ENCODE results near the gene TTC21A.
A peak's percentile ranks its signal among the peaks of the same experiment; 100 is the strongest.

TTC21A gene

DNA sequence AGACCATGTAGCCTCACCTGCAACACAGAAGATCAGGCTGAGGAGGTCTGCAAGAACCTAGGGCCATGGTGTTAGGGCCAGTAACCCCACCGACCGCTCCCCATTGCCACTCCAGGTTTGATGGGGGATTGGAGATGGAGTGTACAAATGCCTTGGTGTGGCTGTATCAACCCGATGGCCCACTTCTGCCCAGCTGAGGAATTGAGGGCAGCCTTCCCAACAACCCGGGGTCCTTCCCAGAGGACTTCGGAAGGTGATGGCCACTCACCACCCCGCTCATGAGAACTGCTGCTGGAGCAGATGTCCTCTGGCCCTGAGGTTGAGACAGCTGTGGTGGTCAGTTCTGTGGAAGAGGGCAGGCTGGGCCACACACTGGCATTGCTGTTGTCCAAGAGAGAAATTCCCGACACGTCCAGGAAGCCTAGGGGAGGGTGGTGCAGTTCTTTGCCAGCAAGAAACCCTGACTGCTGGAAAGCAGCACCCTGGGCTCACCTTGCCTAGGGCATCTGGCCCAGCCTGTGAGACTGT lies 8.9 kb upstream of the TTC21A start:
- DNase-seq = no peak

DNA sequence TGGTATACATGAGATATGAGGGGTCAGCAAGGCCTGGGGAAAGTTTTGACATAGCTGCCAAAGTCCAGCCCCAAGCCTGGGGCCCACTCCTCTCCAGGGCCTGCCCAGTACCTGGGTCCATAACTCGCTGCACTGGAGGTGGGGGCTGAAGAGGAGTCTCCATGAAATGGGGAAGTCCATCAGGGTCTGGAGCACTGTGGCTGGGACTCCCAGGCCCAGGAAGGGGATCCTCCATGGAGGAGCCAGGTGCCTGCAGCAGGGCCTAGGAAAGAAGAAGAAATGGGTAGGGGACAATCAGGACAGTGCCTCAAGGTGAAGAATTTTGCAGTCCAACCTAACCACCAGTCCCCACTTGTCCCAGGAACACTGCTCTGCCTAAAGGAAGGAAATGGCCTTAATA lies 8.2 kb upstream of the TTC21A start:
- DNase-seq = no peak

DNA sequence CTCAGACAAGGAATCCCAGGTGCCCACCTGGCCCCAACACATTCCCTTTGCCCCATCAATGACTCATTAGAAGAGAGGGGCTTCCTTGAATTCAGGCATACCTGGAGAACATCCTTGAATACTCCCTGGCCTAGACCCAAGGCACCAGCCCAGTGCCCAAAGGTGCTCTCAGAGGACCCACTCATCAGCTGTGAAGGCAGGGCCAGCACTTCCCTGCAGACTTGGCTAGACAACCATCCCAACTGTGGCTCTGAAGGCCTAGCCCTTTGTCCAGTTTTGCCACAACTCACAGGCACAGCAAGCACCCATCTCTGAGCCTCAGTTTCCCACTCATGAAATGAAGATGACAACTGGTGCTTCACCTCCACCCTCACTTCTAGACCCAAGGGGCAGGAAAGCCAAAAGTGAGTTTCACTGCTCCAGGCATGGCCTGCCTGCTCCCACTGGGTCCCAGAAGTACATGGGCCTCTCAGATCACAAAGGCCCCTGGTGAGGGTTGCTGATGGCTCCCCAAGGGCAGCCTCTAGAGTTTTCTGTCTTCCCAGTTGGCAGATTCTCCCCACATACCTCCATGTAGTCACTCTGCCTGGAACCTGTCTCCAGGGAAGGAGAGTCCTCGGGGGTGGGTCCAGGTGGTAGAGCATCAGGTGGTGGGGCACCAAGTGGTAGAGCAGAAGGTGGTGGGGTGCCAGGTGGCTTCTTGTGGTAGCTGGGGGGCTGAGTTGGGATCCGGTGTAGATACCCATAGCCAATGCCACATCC lies 7.6 kb upstream of the TTC21A start:
- no peak for DNase-seq

DNA sequence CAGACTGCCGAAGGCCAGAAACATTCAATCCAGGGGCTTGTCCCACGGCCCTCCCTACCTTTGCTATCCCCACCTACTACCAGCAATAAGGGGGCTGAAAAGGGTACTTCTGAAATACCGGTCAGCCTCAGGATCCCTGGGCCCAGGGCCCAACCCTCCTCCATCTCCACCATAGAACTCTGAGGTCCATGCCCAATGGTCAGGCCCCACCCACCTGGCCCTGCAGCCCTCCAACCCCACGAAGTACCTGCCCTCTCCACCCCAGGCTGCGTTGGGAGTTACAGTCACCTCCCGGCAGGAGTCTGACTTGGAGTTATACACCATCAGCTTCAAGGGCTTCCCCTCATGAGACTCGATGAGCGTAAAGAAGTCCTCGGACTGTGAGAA lies 7.0 kb upstream of the TTC21A start:
- no peak for DNase-seq

DNA sequence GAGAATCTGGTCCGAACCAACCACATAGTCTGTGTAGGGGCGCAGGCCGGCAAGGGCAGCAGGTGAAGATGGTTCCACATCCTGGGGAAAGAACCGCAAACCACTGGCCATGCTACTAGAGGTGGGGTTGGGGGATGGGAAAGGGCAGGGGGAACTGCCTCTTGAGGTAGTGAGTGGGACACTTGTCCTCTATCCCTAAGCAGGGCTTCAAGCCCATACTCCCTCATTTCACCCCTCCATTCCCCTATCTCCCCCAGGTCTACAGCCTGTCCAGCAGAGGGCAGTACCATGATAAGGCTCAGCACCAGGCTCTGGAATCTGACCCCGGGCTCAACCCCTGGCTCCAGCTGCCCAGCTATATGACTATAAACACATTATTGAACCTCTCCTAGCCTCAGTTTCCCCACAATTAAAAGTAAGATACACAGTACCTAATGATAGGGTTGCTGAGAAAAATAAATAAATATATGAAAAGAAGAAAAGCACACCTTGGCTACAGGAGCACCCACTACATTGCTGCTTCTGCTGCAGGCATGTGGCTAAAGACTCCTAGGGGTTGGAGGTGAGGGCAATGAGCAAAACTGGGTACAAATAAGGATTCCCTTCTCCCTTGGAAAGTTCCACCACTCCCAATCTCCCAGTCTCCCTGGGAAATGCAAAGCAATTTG lies 6.3 kb upstream of the TTC21A start:
- peak; percentile 34 for DNase-seq

DNA sequence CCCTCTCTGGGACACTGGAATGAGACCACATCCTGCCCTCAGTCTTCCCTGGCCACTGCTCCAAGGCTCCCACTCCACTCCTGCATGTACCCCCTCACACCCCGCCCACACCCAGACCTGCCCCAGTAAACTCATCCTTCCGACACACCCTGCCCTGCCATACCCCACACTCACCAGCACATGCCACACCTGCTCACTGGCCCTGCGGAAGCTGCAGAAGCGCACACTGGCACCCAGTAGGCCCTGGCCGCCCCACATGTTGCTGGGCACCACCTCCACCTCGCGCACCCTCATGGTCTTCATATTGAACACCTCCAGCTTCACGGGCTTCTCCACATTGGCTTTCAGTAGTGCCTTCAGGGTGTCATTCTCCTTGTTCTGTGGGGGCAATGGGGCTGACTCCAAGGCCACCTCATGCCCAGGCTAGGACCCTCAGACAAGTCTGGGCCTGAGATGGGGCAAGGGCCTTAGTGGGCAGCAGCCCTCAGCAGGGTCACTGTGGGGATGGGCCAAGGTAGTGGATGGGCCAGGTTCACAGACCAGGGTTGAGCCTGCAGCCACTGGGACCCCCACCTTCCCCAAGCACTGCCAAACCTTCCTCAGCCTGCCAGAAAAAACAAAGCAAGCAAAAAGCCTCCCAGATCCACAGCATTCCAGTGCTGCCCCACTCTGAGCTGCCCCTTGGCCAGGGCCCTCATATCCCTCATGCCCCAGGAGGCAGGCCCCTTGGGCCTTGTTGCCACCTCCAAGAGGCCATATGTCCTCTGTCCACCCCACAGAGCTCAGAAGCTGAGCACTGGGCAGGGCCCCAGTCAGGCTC lies 4.8 kb upstream of the TTC21A start:
- DNase-seq = no peak

DNA sequence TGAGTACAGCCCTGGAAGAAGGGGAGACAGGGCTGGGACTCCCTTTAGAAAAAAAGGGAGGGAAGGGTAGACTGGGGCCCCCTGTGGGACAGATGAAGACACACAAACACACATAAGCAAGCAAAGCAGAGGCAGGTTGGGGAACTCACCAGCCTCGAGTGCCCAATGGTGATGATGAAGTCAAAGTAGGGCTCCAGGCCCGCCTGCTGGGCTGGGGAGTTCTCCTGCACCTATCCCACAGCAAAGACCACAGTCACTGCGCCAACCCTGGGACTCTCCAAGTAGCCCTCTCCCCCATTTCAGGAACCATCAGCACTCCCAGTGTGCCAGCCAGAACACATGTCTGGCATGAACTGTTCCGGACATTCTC lies 4.2 kb upstream of the TTC21A start:
- no peak for DNase-seq

DNA sequence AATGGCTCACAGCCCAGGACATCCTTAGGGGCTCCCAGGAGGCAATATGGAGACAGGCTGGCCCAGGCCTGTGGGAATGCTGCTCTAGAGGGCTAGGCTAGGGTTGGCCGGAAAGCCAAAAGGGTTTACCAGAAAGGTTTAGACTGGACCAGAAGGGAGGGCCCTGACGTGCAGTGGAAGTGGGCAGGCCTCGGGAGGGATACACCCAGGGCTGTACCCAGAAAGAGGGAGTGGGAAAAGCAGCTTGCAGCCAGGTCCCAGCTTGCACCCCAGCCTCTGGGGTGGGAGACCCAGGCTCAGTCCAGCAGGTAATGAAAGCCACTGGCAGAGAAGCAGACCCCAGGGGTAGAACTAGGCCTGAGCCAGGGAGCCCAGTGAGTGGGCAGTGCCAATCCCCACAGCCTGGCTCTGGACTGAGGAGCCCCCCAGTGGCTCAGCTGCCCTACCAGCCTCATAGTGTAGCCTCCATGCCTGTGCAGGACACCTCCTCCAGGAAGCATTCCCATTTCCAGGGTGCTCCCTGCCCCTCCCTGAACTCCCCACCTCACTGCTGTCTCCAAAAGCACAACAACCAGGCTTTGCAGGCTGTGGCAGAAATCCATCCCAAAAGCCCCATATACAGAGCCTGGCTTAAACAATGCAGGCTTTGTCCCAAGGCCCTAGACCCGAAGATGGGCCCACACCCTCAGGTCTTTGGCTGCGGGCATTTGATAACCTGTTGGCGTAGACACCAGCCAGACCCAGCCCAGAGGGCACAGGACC lies 3.5 kb upstream of the TTC21A start:
- DNase-seq = no peak

DNA sequence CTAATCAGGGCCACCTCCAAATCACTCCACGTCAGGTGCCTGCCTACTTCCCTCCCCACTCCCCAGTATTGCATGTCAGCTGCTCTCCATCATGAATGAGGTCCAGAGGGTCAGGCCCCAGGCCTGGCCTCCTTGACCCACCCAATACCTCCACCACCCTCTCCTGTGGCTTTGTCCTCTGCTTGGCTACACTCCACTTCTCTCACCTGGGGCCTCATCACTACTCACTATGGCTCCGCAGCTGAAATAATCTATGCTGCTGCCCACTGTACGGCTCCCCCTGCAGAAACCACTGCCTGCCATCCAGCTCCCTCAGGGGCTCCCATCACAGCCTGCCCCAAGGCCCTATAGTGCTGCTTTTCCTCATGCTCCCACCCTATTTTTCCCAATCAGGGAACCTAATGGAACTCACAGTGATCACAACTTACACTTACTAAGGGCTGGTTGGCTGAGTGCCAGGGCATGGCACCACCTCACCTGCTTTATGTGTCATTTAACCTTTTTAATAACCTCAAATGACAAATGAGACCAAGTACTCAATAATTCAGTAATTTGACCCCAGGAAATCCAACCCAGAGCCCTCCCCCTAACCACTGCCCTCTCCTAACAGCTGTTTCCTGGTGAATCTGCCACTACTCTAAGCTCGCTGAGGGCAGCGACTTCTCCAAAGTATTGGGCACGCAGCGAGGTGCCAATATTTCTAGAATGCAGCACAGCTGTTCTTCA lies 2.4 kb upstream of the TTC21A start:
- no peak for DNase-seq

DNA sequence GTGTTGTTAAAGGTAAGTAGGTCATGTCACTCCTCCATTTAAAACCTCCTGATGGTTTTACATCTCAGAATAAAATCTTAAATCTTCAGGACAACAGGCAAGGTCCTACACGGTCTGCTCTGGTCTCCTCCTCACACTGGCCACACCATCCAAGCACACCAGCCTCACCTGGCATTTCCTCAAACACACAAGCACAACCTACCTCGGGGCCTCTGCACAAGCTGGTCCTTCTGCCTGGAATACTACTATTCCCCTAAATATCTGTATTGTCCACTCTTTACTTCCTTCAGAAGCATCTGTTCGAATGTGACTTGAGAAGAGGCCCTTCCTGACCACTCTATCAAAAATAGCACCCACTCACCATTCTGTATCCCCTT lies 1.8 kb upstream of the TTC21A start:
- no peak for DNase-seq

DNA sequence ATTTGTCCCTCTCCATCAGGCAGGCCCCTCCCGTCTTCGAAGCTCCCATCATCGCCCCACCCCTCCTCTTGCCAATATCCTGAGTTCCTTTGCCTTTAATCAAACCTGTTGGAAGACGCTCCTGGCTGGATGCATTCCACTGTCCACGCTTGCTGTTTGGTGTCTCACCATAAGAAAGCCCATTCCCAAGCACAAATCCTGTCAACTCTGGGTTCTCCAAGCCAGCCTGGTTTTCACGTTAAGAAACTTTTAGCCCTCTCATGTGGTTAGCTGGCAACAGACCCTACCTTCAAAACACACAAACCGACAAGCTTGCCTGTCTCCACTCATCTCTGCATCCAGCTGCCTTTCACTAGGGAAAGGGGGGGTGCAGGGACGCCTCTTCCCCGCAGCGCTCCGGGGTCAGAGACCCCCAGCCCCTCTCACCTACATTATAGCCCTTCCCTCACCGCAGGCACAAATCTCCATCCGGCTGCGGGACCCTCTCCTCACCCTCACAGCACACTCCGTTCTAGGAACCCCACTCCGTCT lies 1.1 kb upstream of the TTC21A start:
- DNase-seq = no peak

DNA sequence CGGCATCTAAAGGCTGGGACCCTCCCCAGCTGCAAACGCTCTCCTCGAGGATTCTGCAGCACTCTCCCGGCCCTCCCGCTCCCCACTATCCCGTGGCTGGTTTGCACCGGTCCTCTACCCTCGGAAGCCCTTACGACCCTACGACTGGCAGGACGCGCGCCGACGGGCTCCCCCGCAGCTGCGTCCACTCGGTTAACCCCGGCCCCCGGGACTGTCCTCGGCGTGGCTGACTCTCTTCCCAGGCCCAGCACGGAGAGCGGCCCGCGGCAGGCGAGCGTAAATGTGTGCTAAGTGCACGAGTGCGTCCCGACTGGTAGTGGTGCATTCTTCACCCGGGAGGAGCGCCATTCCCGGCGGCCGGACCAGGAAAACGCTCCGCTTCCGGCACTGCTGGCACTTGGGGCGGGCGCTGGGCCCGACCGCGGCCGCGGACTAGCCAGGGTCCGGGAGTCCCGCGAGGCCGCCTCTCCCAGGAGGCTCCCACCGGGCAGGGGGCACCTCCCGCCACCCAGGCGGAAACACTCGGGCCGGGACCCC lies 561 bp upstream of the TTC21A start:
- DNase-seq = no peak

DNA sequence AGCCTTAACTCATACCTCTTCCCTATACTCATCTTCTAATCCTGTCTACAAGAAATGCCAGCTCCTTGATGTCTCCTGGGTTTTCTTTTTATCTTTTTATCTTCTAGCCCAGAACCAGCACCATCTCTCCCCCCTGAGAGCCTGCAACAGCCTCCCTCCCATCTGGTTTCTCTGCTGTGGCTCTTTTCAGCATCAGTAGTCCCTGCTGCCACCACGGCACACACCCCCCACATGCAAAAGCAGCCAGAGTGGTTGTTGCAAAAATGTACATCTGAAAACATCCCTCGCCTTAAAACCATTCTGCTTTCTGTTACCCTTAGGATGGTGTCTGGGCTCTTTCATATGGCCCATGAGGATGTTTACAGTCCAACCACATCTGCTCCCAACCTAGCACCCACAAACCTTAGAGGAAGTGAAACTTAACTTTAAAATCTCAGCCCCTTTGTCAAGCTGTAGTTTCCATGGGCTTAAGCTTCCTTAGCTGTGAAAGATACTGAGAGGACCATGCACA lies 775 bp downstream of the TTC21A start:
- DNase-seq = no peak

DNA sequence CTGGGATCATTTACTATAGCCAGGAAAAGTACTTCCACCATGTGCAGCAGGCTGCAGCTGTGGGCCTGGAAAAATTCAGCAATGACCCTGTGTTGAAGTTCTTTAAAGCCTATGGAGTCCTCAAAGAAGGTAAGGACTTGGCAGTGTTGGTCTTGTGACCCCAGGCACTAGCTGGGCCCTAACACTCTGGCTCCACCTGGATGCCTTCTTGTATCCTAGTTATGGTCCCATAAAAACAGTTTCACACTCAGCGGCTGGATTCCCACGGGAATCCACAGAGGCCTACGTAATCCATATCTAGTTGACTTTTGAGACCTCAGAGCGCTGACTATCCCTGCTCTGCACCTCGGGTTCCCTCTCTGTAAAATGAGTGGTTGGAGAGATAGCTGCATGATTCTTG lies 1.6 kb downstream of the TTC21A start:
- no peak for DNase-seq

DNA sequence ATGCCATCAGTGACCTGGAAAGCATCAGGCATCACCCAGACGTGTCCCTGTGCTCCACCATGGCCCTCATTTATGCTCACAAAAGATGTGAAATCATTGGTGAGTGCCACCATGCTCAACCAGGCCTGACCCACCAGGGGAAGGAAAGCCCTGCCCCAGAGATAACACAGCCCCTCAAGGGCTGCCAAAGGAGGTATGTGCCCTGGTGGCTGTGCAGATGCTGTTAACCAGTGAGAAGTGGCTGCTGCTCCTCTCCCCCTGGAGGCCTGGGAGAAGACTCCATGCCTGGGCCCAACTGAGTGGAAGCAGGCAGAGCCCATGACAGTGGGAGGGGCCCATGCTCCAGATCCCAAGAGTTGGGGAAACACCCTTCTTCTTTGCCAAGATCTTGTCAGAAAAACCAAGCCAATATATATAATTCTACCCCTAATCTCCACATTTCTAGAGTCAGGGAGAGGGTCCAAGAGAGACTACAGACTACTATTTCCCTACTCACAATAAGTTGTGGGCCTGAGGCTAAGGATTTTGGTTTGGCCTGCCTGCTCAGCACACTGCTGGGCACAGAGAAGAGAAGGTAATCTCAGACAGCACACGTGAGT lies 2.7 kb downstream of the TTC21A start:
- no peak for DNase-seq

DNA sequence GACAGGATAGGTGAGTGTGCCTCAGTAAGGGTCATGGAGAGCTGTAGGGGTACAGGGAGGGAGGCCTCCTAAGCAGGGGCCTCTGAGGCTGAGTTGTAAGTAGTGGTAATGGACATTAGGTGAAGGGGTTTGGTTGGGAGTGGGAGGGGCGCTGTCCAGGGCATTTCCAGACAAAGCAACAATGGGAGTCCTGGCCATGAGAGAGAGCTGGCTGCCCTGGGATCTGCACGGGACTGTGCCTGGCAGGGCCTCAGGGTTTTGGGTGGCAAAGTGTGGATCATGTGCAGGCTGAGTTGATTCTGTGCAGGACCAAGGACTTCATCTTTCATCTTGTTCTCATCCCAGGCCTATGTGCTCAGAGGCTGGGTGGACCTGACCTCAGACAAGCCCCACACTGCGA lies 4.6 kb downstream of the TTC21A start:
- no peak for DNase-seq

DNA sequence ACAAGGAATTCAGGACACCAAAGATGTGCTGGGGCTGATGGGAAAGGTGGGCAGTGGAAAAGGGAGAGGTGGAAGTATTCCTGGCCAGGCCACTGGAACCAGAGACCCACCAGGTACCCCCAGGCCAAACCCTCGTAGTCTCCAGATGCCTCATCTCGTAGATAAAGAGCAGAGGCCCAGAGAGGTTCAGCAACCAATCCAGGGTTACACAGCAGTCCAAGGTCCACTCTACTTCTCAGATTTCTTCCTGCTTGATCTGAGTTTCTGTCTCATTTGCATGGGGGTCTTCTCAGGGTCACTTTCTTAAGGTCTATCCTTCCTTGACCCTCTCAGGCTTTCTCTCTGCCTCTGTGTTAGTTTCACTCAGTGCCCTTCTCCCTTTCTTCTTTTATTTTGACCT lies 5.1 kb downstream of the TTC21A start:
- DNase-seq = no peak

DNA sequence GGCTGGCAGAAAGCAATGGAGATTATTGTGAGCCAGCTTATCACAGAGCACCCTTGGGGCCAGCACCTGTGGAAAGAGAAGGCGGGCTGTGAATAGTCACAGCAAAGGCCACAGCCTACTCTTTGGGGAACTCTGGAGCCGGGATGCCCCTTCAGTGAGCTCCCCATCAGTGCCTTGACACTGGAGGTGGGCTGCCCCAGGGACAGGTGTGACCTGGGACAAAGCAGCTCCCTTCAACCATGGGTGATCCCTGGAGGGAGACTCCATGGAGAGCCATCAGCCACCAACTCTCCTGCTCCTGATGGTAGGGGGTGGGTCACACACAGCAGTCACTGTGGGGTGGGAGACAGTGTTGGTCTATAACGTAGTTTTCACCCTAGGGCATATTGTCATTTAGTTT lies 5.8 kb downstream of the TTC21A start:
- no peak for DNase-seq

DNA sequence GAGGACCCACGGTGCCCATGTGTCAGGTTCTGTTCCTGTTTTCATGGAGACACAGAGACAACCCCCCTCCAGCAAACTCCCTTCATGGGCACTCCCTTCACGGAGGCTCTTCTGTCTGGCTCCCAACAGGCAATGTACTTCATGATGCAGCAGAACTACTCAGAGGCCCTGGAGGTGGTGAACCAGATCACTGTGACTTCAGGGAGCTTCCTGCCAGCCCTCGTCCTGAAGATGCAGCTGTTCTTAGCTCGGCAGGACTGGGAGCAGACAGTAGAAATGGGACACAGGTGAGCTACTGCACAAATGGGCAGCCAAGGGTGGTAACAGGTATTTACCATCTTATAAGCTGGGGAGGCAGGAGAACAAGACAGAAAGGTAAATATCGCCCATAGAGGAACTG lies 7.0 kb downstream of the TTC21A start:
- no peak for DNase-seq

DNA sequence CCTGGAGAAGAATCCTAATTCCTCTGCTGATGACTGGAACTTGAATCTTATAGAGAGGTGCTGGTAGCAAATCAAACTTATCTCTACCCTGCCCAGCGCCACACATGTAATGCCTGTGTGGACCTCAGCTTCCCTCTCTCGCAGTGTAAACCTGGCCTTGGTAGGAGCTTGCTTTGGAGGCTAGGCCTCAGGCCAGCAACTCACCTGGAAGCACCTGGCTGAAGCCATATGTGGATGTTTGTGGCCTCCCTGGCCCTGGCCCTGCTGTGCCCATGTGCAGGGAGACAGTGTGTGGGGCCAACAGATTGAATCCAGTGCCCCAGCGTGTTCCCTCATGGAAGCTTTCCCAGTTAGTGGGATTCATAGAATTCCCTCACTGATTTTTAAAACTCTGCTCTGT lies 8.4 kb downstream of the TTC21A start:
- no peak for DNase-seq

DNA sequence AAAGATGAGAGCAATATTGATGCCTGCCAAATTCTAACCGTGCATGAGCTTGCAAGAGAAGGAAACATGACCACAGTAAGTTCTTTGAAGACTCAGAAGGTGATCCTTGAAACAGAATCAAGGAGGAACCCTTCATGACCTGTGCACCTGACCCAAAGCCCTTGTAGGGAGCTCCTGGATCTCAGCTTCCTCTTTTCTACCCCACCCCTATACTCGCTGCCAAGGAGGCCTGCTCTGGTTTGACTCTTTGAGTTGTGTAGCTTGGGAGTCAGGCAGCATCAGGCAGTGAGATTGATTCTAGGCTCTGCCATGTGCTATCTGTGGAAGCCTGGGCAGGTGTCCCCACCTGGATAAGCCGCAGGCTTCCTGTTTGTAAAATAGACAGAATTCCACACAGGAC lies 10.6 kb downstream of the TTC21A start:
- no peak for DNase-seq

All from T-helper 9 cell (primary cell).